Measurements from ENCODE around the gene DIO1.

DNA sequence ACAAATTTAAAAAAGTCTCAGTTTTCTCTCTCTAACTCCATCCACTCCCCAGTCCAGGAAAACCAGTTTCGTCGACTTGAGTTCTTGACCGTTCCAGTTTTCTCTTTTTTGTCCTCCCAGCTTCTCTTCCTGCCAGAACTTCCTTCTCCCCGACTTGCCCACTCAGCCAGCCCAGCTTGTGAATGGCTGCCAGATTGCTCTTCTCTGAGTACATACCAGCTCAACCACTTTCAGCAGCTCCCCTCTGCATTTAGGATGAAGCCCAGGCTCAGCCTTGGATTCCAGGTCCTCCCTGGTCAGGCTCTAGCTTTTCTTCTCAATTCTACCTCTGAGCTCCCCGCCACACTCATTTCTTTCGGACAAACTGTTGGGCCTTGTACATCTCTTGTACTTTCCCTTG lies 1.4 kb downstream of the DIO1 start:
- TF ChIP-seq POLR2AphosphoS5 (IDR thresholded peaks at IDR 0.05; ENCODE audit: control insufficient read depth, insufficient read depth, low read depth, low read length) (no peak), ZNF696 (CRISPR knock-in tag; conservative IDR thresholded peaks at IDR 0.05) (no peak), CTCF (IDR thresholded peaks at IDR 0.05 in 2 of 3, conservative IDR thresholded peaks at IDR 0.05 in 1 of 3; ENCODE audit: insufficient read depth in 2 of 3, low read depth in 1 of 3, low read length in 3 of 3) (no peak), HOMEZ (CRISPR knock-in tag; IDR thresholded peaks at IDR 0.05) (no peak)
- TF ChIP-seq, protein P1, sequence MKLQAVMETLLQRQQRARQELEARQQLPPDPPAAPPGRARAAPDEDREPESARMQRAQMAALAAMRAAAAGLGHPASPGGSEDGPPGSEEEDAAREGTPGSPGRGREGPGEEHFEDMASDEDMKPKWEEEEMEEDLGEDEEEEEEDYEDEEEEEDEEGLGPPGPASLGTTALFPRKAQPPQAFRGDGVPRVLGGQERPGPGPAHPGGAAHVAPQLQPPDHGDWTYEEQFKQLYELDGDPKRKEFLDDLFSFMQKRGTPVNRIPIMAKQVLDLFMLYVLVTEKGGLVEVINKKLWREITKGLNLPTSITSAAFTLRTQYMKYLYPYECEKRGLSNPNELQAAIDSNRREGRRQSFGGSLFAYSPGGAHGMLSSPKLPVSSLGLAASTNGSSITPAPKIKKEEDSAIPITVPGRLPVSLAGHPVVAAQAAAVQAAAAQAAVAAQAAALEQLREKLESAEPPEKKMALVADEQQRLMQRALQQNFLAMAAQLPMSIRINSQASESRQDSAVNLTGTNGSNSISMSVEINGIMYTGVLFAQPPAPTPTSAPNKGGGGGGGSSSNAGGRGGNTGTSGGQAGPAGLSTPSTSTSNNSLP (IDR thresholded peaks at IDR 0.05; ENCODE audit: borderline replicate concordance, low read depth, low read length): no peak
- TF ChIP-seq, protein P2, sequence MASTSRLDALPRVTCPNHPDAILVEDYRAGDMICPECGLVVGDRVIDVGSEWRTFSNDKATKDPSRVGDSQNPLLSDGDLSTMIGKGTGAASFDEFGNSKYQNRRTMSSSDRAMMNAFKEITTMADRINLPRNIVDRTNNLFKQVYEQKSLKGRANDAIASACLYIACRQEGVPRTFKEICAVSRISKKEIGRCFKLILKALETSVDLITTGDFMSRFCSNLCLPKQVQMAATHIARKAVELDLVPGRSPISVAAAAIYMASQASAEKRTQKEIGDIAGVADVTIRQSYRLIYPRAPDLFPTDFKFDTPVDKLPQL (IDR thresholded peaks at IDR 0.05; ENCODE audit: extremely low read depth, insufficient read length): no peak
